Activated CD8-positive, alpha-beta memory T cell treated with anti-CD3 and anti-CD28 coated beads for 4 hours (primary cell): Measurements from ENCODE around the gene PLXNA2.

Experiments
- DNase-seq, 2 donors: peaks; one replicate each; pipeline ENCODE4 v3.0.0-alpha.2; 2020; ENCODE audit warnings: low read depth in 2 of 2

The PLXNA2 gene

GRCh38 chr1:208090388-208091301 lies 153.5 kb downstream of the PLXNA2 start:
- DNase-seq: no peak

- DNase-seq: no peak
These were observed 154.3 kb downstream of the PLXNA2 start for GRCh38 chr1:208089761-208090370.

GRCh38 chr1:208089149-208089548 lies 155.0 kb downstream of the PLXNA2 start:
- DNase-seq: no peak

DNA sequence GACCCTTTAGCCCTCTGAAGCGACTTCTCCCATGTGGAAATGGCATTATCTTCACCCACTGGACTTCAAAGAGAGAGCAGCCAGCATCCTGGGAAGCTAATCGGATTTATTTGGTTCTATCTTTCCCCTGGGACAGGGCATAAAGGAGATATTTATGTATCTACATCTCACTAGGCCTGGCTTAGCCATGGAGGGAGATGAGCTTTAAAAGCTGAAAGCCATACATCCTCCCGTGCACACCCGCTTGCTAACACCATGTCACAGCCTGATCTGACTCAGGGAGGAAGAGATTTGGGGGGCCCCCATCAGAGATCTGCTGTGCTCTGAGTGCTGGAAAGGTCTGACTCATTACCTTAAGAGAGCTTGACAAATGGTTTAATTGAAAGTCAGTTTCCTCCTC lies 155.9 kb downstream of the PLXNA2 start:
- DNase-seq: no peak

- no peak for DNase-seq
These were observed 158.3 kb downstream of the PLXNA2 start for GRCh38 chr1:208085655-208086515.

- no peak for DNase-seq
These were observed 159.4 kb downstream of the PLXNA2 start for GRCh38 chr1:208084764-208085163.

DNA sequence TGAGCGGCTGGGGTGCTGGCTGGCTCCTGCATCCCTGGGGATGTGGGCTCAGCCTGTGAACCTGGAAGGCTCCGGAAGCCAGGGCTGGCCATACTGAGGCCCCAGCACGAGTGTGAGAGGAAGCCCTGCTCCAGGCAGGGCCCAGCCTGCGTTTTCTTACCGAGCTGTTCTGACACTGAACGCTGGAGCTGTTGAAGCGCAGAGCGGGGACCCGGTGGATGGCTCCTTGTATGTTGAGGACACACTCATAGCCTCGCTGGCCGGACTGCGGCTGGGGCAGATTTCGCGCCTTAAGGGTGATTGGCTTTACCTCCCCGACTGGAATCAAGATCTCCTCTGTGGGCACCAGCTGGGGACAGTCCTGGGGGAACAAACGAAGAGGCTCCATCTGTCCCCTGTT lies 160.0 kb downstream of the PLXNA2 start:
- DNase-seq: no peak

DNA sequence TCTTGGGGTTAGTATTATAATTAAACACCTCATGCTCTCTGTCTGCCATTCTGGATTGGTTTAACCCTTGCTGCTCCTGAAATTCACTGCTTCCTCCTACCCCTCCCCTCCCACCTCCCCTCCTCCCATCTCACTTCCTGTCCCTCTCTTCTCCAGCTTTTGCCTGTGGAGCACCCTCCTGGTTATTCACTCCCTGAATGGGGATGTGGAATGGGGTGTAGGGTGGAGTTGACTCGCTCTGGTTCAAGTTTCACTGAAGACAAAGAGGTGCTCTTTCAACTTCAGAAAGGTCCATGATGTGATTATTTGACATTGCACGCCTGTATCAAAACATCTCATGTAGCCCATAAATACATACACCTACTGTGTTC lies 160.5 kb downstream of the PLXNA2 start:
- no peak for DNase-seq

- DNase-seq: no peak
These were observed 161.0 kb downstream of the PLXNA2 start for GRCh38 chr1:208083016-208083714.

DNA sequence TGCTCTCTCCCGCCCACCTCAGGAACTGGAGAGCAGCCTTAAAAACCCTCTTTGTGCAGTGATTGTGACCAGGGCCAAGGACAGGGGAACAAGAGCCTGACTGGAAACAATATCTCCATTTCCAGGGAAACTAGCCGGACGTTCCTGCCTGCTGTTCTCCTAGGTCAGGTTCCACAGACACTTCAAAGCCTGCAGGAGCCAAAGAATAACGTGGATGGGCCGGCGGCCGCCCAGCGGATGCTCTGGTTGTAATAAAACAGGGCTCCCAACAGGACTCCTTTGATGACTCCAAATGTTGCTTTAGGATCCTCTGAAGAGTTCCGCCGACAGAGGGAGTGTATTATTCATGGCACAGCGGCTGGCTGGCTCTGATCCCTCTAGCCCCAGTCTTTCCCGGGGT lies 162.2 kb downstream of the PLXNA2 start:
- DNase-seq: no peak

GRCh38 chr1:208080396-208081286 lies 163.5 kb downstream of the PLXNA2 start:
- no peak for DNase-seq

DNA sequence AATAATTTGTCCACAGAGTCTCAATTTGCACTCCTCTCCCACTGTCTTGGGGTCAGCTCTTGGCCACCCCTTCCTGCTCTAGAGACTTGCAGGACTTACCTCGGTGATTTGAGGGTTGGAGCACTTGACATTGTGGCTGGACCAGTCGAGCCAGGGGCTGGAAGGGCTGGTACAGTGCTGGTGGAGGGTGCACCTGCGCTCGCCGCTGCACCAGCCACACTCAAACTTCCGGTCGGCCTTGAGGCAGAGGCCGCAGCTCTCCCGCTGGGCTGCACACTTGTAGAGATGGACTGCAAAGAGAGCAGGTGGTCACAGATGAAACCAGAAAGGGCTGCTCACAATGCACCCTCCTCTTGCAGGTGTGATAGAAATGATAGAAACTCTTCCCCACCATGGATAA lies 165.0 kb downstream of the PLXNA2 start:
- DNase-seq: no peak

- no peak for DNase-seq
These were observed 165.4 kb downstream of the PLXNA2 start for GRCh38 chr1:208078752-208079151.

DNA sequence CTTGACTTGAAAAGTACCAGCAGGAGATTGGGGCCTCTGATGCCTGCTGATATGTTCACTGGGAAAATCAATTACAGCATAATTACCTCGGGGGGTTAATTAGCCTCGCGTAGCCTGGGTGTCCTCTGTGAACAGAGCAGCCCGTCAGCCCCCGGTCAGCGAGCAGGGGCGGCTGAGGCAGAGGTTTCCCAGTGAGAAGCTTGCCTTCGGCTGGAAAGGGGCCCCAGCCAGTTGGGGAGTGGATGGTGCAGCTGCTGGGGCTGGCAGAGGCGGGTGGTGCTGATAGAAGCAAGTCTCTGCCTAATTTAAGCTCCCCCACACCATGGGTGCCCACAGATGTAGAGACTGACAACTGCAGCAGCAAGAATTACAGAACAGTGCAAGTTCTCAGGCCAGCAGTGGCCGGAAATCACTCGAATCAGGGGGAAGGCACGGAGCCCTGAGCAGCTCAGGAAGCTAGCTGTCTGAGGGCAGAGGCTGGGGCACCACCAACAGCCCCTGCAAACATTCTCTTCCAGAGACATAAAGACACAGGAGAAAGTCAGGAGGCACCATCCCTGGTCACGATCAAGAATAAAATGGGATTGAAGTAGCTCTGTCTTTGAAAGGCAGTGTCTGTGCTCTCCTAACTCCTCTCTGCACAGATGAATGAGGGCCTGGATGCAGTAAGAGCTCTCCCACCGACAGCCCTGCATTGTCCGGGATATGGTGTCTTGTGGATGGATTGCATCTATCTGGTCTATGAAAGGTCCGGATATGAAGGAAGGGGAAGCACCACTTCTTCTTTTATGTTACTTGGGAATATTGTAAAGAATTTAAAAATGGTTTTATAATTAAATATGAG lies 166.7 kb downstream of the PLXNA2 start:
- DNase-seq: no peak

DNA sequence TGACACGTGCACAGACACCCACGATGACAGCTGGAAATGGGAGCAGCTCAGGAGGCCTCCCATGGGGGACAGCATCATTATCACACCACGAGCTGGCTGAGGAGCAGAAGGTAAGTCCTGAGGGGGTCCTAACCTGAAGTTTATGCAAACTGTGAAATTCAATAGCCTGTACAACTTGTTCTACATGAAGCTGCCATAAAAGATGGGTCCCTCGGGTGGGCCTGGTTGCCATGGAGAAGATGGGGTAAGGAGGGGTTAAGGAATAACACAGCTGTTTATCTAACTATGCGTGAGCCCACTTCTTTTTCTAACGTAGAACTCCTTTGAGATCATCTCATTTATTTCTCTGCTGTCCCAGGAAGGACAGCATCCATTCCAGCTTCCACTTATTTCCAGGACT lies 169.8 kb downstream of the PLXNA2 start:
- no peak for DNase-seq

GRCh38 chr1:208071435-208072031 lies 172.7 kb downstream of the PLXNA2 start:
- DNase-seq: no peak

- no peak for DNase-seq
These were observed 174.3 kb downstream of the PLXNA2 start for GRCh38 chr1:208069908-208070307.

- DNase-seq: no peak
These were observed 174.9 kb downstream of the PLXNA2 start for GRCh38 chr1:208069317-208069716.

DNA sequence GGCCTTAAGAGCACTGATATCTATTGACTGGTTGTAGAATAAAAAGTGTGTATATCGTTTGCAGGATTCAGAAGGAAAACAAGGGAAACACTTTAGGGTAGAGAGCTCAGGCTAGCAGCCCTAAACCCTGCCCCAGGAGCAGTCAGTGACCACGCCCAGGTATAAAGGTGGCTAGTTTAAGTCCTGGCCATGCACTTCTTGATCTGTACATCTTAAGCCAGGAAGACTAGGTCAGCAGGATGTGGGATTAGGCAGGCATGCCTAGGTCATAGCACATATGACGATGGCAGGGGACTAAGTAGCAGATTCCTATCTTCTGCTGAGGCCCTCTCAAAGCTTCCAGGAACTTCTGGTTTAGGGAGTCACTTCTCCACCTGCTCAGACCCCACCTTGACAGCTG lies 175.3 kb downstream of the PLXNA2 start:
- no peak for DNase-seq
